Fibroblast of pulmonary artery (primary cell): ENCODE data around the gene KLHL20.
"Not testable (repeated sequence)": the region's sequence is repeated elsewhere in the genome, so short reads cannot be mapped to it uniquely, and the experiment has no call there.

Experiments
- DNase-seq: peaks from one replicate; pipeline ENCODE4 v3.0.0-alpha.2; 2010; ENCODE audit warnings: low read depth
- H3K4me3 ChIP-seq: replicated peaks from 2 replicates; pipeline ENCODE4 v1.5.1; 2011; ENCODE audit warnings: low read depth, mild to moderate bottlenecking, control low read depth, low read length, moderate library complexity
- TF ChIP-seq, protein P1 (sequence below): IDR thresholded peaks from 2 replicates; pipeline ENCODE4 v1.5.1; 2011; ENCODE audit warnings: mild to moderate bottlenecking, control low read depth, low read length, inconsistent platforms; ENCODE audit errors: missing control alignments

Gene KLHL20

DNA sequence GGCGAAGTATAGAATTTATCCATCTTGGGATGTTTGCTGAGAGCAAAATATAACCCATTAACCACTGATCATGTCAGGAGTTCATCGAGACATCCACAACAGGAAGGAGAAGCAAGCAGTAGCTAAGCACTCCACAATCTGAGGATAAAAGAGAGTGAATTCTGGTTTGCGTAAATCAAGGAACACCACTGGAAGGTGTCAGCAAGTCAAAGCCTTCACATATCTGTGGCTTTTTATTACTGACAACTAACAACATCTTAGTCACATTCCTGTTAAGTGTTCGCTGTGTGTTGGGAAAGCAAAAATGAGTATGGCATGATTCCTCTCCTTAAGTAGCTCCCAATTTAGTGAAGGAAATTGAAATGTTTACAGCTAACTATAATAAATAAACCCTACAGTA, 65.2 kb downstream of the KLHL20 start:
- TF ChIP-seq, protein P1, sequence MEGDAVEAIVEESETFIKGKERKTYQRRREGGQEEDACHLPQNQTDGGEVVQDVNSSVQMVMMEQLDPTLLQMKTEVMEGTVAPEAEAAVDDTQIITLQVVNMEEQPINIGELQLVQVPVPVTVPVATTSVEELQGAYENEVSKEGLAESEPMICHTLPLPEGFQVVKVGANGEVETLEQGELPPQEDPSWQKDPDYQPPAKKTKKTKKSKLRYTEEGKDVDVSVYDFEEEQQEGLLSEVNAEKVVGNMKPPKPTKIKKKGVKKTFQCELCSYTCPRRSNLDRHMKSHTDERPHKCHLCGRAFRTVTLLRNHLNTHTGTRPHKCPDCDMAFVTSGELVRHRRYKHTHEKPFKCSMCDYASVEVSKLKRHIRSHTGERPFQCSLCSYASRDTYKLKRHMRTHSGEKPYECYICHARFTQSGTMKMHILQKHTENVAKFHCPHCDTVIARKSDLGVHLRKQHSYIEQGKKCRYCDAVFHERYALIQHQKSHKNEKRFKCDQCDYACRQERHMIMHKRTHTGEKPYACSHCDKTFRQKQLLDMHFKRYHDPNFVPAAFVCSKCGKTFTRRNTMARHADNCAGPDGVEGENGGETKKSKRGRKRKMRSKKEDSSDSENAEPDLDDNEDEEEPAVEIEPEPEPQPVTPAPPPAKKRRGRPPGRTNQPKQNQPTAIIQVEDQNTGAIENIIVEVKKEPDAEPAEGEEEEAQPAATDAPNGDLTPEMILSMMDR, result no peak
- H3K4me3 ChIP-seq, result no peak overlapping the region
- no peak for DNase-seq

DNA sequence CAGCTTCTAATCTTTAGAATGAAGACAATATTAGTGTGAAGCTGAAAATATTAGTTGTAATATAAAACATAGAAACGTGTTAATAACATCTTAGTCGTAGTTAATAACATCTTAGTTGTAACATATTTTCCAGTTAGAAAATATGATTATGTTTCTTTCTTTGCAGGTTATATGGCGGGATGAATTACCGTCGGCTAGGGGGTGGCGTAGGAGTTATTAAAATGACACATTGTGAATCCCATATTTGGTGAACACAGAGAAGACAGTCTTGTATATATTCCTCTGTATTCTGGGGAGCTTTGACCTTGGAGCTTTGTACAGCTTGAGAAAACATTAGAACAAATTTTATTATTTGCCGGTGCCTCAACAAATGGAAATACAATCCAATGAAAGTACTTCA, 70.2 kb downstream of the KLHL20 start:
- DNase-seq, result no peak
- no peak overlapping the region for H3K4me3 ChIP-seq
- TF ChIP-seq, protein P1, result no peak

DNA sequence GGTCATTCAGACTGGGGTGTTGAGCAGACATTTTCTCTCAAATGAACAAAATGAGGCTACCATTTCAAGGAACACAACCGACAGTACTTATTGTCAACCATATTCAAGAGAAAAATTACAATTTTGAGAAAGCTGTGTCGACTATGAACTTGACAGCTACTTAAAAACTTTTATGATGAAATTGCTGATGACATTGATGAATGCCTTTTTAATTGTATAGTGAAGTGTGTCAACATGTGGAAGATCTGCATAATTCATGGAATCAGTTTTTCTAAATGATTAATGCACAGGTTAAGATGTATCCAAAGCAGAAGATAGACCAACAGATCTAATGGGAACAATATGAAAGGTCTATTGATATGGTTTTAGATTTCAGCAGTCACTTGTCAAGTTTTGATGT, 75.1 kb downstream of the KLHL20 start:
- no peak overlapping the region for H3K4me3 ChIP-seq
- no peak for DNase-seq
- TF ChIP-seq, protein P1, result no peak

DNA sequence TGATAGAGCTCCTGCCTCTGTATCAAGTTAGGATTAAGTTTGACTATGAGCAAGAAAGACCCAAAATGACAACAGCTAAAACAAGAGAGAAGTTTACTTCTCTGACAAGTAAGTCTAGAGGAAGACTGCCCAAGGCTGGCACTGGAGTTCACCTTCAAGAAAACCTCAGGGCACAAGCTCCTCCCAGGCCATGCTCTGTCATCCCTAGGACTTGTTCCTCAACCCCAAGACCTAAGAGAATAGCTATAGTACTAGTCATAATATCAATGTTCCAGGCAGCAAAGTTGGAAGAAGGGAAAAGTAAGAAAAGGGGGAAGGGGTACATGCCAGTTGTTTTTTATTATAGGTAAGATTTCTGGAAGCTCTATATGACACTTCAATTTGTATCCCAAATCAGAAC, 83.3 kb downstream of the KLHL20 start:
- no peak overlapping the region for H3K4me3 ChIP-seq
- TF ChIP-seq, protein P1, result no peak
- DNase-seq, result no peak

DNA sequence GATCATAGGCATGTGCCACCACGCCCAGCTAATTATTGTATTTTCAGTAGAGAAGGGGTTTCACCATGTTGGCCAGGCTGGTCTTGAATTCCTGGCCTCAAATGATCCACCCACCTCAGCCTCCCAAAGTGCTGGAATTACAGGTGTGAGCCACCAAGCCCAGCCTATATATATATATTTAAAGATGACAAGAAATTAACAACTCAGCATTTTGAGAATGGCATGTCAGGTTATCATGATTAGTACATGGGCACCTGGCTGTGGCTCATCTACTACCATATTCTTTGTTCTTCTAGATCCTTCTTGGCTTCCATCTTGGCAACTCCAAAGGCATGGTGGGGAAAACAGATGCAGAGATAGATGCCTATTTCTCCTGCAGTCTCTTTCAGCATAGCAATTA, 85.2 kb downstream of the KLHL20 start:
- DNase-seq, result not testable (repeated sequence)

DNA sequence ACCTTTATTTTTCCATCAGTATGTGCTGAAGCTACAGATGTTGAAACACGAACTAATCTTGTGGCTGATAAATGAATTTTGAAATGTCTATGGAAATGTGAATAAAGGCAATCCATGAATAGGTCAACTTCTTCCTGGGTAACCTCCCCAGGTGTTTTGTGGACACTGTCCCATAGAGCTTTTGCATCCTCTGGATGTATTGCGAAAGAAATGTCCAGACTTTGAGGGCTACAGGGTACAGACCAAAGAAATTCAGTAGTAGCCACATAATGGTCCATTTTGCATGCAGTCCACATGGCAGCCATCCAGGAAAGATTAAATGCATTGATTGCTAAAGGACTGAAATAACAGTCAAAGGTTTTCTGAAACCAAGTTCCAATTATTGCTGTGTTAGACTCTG, 88.2 kb downstream of the KLHL20 start:
- no peak for DNase-seq
- H3K4me3 ChIP-seq, result no peak overlapping the region
- TF ChIP-seq, protein P1, result no peak

More for the DNA sequence above, 85.2 kb downstream of the KLHL20 start:
- not testable (repeated sequence) for H3K4me3 ChIP-seq

DNA sequence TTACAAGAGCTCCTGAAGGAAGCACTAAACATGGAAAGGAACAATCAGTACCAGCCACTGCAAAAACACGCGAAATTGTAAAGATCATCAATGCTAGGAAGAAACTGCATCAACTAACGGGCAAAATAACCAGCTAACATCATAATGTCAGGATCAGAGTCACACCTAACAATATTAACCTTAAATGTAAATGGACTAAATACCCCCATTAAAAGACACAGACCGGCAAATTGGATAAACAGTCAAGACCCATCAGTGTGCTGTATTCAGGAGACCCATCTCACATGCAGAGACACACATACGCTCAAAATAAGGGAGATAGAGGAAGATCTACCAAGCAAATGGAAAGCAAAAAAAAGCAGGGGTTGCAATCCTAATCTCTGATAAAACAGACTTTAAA, 98.9 kb downstream of the KLHL20 start:
- not testable (repeated sequence) for H3K4me3 ChIP-seq, DNase-seq

DNA sequence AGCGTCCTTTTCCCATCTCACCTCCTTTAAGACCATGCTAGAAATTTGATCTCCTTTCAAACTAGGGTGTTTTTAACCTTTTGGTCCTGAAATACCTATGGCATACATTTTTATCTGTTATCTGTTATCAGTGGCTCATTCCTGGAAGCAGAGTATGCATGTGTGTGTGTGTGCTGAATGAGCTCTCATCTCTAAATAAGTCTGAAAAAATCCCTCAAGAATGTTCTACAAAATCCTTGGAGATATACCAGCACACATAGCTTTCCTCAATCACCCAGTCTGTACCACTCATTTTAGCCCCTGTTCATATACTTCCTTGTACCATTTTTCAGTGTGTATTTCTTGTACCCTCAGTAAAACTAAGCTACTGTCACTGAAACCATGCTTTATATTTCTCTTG, 103.7 kb downstream of the KLHL20 start:
- no peak overlapping the region for H3K4me3 ChIP-seq
- TF ChIP-seq, protein P1, result no peak
- DNase-seq, result no peak
